Lower leg skin (tissue), 3 donors: ENCODE data around the gene SAAL1.

Experiments used
- CTCF ChIP-seq, 3 donors: fragments of 450-650 bp; IDR thresholded peaks; one replicate each; pipeline ENCODE4 v1.5.1; 2016; ENCODE audit warnings: antibody characterized with exemption in 3 of 3, mild to moderate bottlenecking in 3 of 3, moderate library complexity in 2 of 3
- POLR2A ChIP-seq, 2 donors: fragments of 450-650 bp; IDR thresholded peaks; one replicate each; pipeline ENCODE4 v1.6.1; 2016 to 2017; ENCODE audit warnings: antibody characterized with exemption in 2 of 2, mild to moderate bottlenecking in 1 of 2, moderate library complexity in 1 of 2

GRCh38 chr11:18067372-18067771, 38.5 kb downstream of the SAAL1 start:
- TF ChIP-seq CTCF (IDR thresholded peaks at IDR 0.05), result no peak
- TF ChIP-seq POLR2A (IDR thresholded peaks at IDR 0.05), result no peak
